ENCODE results near the gene CCDC38. TPM values are rescaled to one million over a fixed set of nuclear protein-coding genes. Genes with fewer than 3 reads are reported as not detected.

The CCDC38 gene
- total RNA-seq (under 1 TPM in 2 of 5 experiments, not detected in 3; 0.07 to 0.27 TPM), polyA plus RNA-seq (under 1 TPM in 1 of 2 donors, not detected in 1; 0.08 TPM), total RNA-seq (not detected)

GRCh38 chr12:95942524-95943329 is at the start of gene CCDC38:
TSS of gene CCDC38 (minus strand) at chr12:95942614. CDS start at chr12:95936509, 6,105 bp downstream.
- DNase-seq (peak; percentile 56 to 86 (median 82)), ATAC-seq (peak; percentile 97)
- no peaks in the 10 kb centered on the region for H3K9me3 Mint-ChIP-seq
- peak within 1 kb of the TSS; percentile 93 for H3K4me3 ChIP-seq (ENCODE audit: low read length)
- H3K27me3 ChIP-seq (ENCODE audit: control insufficient read depth in 2 of 2, insufficient read depth in 2 of 2, low read length in 2 of 2), result no peaks in the 10 kb centered on the region
- peak within 1 kb of the TSS; percentile 86 for H3K27ac ChIP-seq (ENCODE audit: low read depth, low read length)
- ChIA-PET POLR2A (interaction anchor here (0.5 to 2.8 kb wide), 15 partner anchors 9 to 725 kb away, joined by 3 to 21 read pairs (median 3); partner anchors contain the start of genes FGD6, LTA4H, METAP2 and VEZT), CTCF (interaction anchor here (0.6 to 1.6 kb wide), 4 partner anchors 9 to 965 kb away, joined by 3 to 4 read pairs (median 4); no protein-coding TSS in a partner anchor)
- no peaks in the 10 kb centered on the region for H3K9me3 ChIP-seq (ENCODE audit: control insufficient read depth in 2 of 3, low read length in 3 of 3)
- peak within 1 kb of the TSS; percentile 85 to 97 (median 89) for H3K27ac Mint-ChIP-seq
- peak within 1 kb of the TSS; percentile 88 to 99 (median 96) for H3K4me3 Mint-ChIP-seq
- peaks cover 0 to 10% (median 0%) of the 10 kb centered on the region in 3 experiments for H3K36me3 ChIP-seq (ENCODE audit: control insufficient read depth in 2 of 3, insufficient read depth in 3 of 3, low read length in 3 of 3)
- intact Hi-C loops (cut with micrococcal nuclease), result loop anchor here (1.0 to 10.0 kb wide), 19 partner anchors 24 to 1480 kb away; partner anchors contain the start of genes CDK17 (in 2 of the 2), LTA4H (in 2 of the 2), NDUFA12 (in 2 of the 2) and NEDD1 (in 2 of the 2)
- peaks cover 4 to 12% (median 10%) of the 10 kb centered on the region in 7 donors for H3K4me1 Mint-ChIP-seq
- H3K36me3 Mint-ChIP-seq, result no peaks in the 10 kb centered on the region
- peaks cover 6% of the 10 kb centered on the region in 2 donors for H3K4me1 ChIP-seq (ENCODE audit: control insufficient read depth in 2 of 2, insufficient read depth in 2 of 2, low read length in 2 of 2)
- H3K27me3 Mint-ChIP-seq, result peaks cover 0 to 26% (median 0%) of the 10 kb centered on the region in 5 donors

- Mint-ChIP-seq H3K9me3 (no peaks in the 10 kb centered on the region), H3K27ac (no peak overlapping the region), H3K4me3 (no peak overlapping the region), H3K27me3 (peaks cover 0 to 15% (median 0%) of the 10 kb centered on the region in 5 donors), H3K36me3 (peaks cover 0 to 9% (median 0%) of the 10 kb centered on the region in 5 donors), H3K4me1 (peaks cover 0 to 3% (median 0%) of the 10 kb centered on the region in 7 donors)
- Histone ChIP-seq H3K9me3 (ENCODE audit: control insufficient read depth in 2 of 3, low read length in 3 of 3) (no peaks in the 10 kb centered on the region), H3K4me3 (ENCODE audit: low read length) (no peak overlapping the region), H3K27ac (ENCODE audit: low read depth, low read length) (no peak overlapping the region), H3K36me3 (ENCODE audit: control insufficient read depth in 2 of 3, insufficient read depth in 3 of 3, low read length in 3 of 3) (no peaks in the 10 kb centered on the region), H3K4me1 (ENCODE audit: control insufficient read depth in 2 of 2, insufficient read depth in 2 of 2, low read length in 2 of 2) (no peaks in the 10 kb centered on the region), H3K27me3 (ENCODE audit: control insufficient read depth in 2 of 2, insufficient read depth in 2 of 2, low read length in 2 of 2) (no peaks in the 10 kb centered on the region)
- ChIA-PET CTCF (interaction anchor here (2.5 kb wide), 1 partner anchor 8 kb away, joined by 9 read pairs; no protein-coding TSS in a partner anchor), POLR2A (no interaction called here)
- DNase-seq, result no peak
- no peak for ATAC-seq
- intact Hi-C loops (cut with micrococcal nuclease), result no loop called here
Observed at GRCh38 chr12:95990136-95990535, 47.7 kb upstream of the CCDC38 start.

GRCh38 chr12:95989504-95990123 is 47.2 kb upstream of the CCDC38 start:
- Histone ChIP-seq H3K9me3 (ENCODE audit: control insufficient read depth in 2 of 3, low read length in 3 of 3) (no peaks in the 10 kb centered on the region), H3K4me1 (ENCODE audit: control insufficient read depth in 2 of 2, insufficient read depth in 2 of 2, low read length in 2 of 2) (no peaks in the 10 kb centered on the region), H3K36me3 (ENCODE audit: control insufficient read depth in 2 of 3, insufficient read depth in 3 of 3, low read length in 3 of 3) (no peaks in the 10 kb centered on the region), H3K27ac (ENCODE audit: low read depth, low read length) (no peak overlapping the region), H3K4me3 (ENCODE audit: low read length) (no peak overlapping the region), H3K27me3 (ENCODE audit: control insufficient read depth in 2 of 2, insufficient read depth in 2 of 2, low read length in 2 of 2) (no peaks in the 10 kb centered on the region)
- H3K36me3 Mint-ChIP-seq, result peaks cover 0 to 9% (median 0%) of the 10 kb centered on the region in 5 donors
- no peak overlapping the region for H3K27ac Mint-ChIP-seq
- POLR2A ChIA-PET, result no interaction called here
- ATAC-seq (no peak), DNase-seq (no peak)
- H3K9me3 Mint-ChIP-seq, result no peaks in the 10 kb centered on the region
- intact Hi-C loops (cut with micrococcal nuclease), result no loop called here
- CTCF ChIA-PET, result interaction anchor here (2.5 kb wide), 1 partner anchor 9 kb away, joined by 9 read pairs; no protein-coding TSS in a partner anchor
- H3K4me3 Mint-ChIP-seq, result no peak overlapping the region
- H3K27me3 Mint-ChIP-seq, result peaks cover 0 to 15% (median 0%) of the 10 kb centered on the region in 5 donors
- H3K4me1 Mint-ChIP-seq, result peaks cover 0 to 3% (median 0%) of the 10 kb centered on the region in 7 donors

DNA sequence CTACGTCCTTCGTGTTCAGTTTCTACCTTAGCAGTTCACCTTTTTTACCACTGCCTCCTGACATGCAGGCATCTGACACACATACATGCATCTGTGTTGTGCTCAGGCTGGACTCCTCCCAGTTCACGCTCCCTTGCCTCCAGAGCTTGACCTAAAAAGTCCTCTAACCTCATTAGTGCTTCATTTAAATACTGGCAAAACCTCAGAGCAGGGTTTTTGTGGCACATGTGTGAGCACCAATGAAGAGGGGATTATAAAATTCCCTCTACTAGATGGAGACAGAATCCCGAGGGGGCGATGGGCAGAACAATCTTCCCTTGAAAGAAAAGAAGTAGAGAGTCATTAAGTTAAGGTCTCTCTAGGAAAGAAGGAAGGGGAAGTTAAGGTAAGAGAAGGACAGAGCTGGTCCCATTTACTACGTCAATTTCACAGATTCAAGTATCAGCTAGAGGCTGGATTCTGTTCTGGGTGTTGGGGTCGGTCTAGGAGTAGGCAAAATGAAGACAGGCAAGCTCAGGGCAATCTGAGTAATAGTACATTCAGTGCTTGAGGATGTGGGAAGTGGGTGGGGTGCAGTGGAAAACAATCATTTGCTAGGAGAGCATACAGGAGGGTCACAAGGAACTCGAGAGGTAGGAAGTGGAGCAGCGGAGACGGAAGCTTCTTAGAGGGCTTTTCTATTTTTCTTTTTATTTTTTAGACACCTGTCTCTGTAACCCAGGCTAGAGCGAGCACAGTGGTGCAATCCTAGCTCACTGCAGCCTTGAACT is 46.3 kb upstream of the CCDC38 start:
- Mint-ChIP-seq H3K4me1 (peaks cover 0 to 3% (median 0%) of the 10 kb centered on the region in 7 donors), H3K27ac (no peak overlapping the region), H3K36me3 (peaks cover 0 to 9% (median 0%) of the 10 kb centered on the region in 5 donors), H3K27me3 (peaks cover 0 to 15% (median 0%) of the 10 kb centered on the region in 5 donors), H3K9me3 (no peaks in the 10 kb centered on the region), H3K4me3 (no peak overlapping the region)
- intact Hi-C loops (cut with micrococcal nuclease), result no loop called here
- Histone ChIP-seq H3K9me3 (ENCODE audit: control insufficient read depth in 2 of 3, low read length in 3 of 3) (no peaks in the 10 kb centered on the region), H3K27me3 (ENCODE audit: control insufficient read depth in 2 of 2, insufficient read depth in 2 of 2, low read length in 2 of 2) (no peaks in the 10 kb centered on the region), H3K36me3 (ENCODE audit: control insufficient read depth in 2 of 3, insufficient read depth in 3 of 3, low read length in 3 of 3) (no peaks in the 10 kb centered on the region), H3K4me1 (ENCODE audit: control insufficient read depth in 2 of 2, insufficient read depth in 2 of 2, low read length in 2 of 2) (no peaks in the 10 kb centered on the region), H3K27ac (ENCODE audit: low read depth, low read length) (no peak overlapping the region), H3K4me3 (ENCODE audit: low read length) (no peak overlapping the region)
- no peak for DNase-seq
- no peak for ATAC-seq
- CTCF ChIA-PET, result interaction anchor here (2.5 kb wide), 1 partner anchor 10 kb away, joined by 9 read pairs; no protein-coding TSS in a partner anchor
- POLR2A ChIA-PET, result no interaction called here

DNA sequence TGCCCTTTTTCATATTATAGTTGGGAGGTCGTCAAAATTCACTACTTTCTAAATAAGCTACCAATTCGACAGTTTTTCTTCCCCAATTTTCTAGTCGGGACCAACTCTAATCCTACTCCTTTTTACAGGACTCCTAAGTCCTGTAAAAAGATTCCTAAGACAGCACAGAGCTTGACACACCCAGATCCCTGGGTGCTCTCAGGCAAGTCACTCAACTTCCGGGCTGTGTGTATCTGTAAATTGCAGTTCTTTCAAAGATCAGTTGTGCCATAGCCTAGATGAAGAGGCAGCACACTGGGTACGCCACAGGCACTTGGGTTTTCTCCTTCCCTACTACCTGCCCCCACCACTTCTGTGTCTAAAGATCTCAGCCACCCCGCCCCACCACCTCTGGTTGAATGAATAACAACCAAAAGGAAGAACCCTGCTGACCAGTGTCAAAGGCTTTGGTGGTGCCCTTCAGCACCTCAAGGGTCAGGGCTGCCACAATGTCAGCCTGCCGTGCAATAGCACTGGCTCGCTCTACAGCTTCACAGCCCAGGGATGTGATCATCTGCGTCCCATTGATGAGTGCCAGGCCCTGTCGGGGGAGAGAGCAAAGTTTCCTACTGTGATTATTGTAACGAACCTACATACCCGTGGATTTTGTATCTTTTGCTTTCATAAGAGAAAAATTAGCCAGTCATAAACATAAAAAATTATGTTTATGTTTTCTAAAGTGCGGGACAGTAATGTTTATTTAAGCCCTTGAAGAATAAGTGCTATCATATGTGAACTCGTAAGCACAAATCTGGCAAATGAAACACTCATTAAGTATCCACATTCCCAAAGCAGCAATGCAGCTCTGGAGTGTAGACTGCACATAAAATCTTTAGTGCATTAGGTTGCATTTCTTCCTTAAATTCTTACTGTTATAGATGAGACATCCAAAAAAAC is 44.5 kb upstream of the CCDC38 start:
- H3K4me1 Mint-ChIP-seq, result peaks cover 0 to 3% (median 0%) of the 10 kb centered on the region in 7 donors
- H3K27me3 Mint-ChIP-seq, result peaks cover 0 to 11% (median 0%) of the 10 kb centered on the region in 5 donors
- H3K4me1 ChIP-seq (ENCODE audit: control insufficient read depth in 2 of 2, insufficient read depth in 2 of 2, low read length in 2 of 2), result no peaks in the 10 kb centered on the region
- intact Hi-C loops (cut with micrococcal nuclease), result no loop called here
- peaks cover 0 to 5% (median 0%) of the 10 kb centered on the region in 5 donors for H3K36me3 Mint-ChIP-seq
- ATAC-seq, result no peak
- H3K4me3 ChIP-seq (ENCODE audit: low read length), result no peak overlapping the region
- no peak overlapping the region for H3K27ac Mint-ChIP-seq
- no peaks in the 10 kb centered on the region for H3K27me3 ChIP-seq (ENCODE audit: control insufficient read depth in 2 of 2, insufficient read depth in 2 of 2, low read length in 2 of 2)
- ChIA-PET CTCF (no interaction called here), POLR2A (no interaction called here)
- no peaks in the 10 kb centered on the region for H3K9me3 Mint-ChIP-seq
- H3K9me3 ChIP-seq (ENCODE audit: control insufficient read depth in 2 of 3, low read length in 3 of 3), result no peaks in the 10 kb centered on the region
- no peak overlapping the region for H3K4me3 Mint-ChIP-seq
- DNase-seq, result no peak
- H3K27ac ChIP-seq (ENCODE audit: low read depth, low read length), result no peak overlapping the region
- H3K36me3 ChIP-seq (ENCODE audit: control insufficient read depth in 2 of 3, insufficient read depth in 3 of 3, low read length in 3 of 3), result no peaks in the 10 kb centered on the region
